Measurements from ENCODE around the gene SLC6A8. TPM values are rescaled to one million over a fixed set of nuclear protein-coding genes. Genes with fewer than 3 reads are reported as not detected.

SLC6A8 gene
- total and polyA plus RNA-seq, 4 experiments from 2014 or later = 0.11 to 1.4 (median 0.53) TPM

DNA sequence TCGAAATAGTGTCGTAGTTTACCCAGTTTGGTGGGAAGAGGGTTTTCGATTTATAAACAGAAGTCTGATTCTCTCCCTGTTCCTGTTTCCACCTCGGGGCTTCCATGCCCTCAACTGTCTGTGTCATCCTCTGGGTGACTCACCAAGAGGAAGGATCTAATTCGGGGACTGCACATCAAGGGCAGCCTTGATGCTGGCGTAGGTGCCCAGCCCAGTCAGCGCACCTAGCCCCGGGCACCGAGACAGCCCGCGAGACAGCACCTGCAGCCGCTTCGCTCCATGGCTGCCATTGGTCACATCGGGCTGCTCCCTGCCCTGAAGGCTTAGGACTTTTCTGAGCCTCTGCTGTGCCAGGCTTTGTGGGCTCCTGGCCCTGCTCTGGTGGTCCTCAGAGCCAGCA lies 44.7 kb downstream of the SLC6A8 start:
- Mint-ChIP-seq H3K9me3 (peaks cover 0 to 5% (median 0%) of the 10 kb centered on the region in 8 donors), H3K4me3 (no peak overlapping the region), H3K4me1 (peaks cover 14 to 31% (median 23%) of the 10 kb centered on the region in 4 donors), H3K27ac (peak overlapping the region in 1 of 7 donors; percentile 29), H3K36me3 (peaks cover 15 to 17% of the 10 kb centered on the region in 2 donors), H3K27me3 (no peaks in the 10 kb centered on the region)
- ChIA-PET POLR2A (ENCODE audit: partially characterized antibody) (no interaction called here), CTCF (ENCODE audit: partially characterized antibody) (no interaction called here)
- intact Hi-C loops (cut with micrococcal nuclease) = no loop called here
- Histone ChIP-seq H3K27ac (ENCODE audit: low read depth, low read length) (no peak overlapping the region), H3K36me3 (ENCODE audit: insufficient read depth, low read length) (no peaks in the 10 kb centered on the region), H3K9me3 (ENCODE audit: control insufficient read depth in 1 of 2, low read length in 2 of 2) (no peaks in the 10 kb centered on the region), H3K27me3 (ENCODE audit: insufficient read depth, low read length) (no peaks in the 10 kb centered on the region), H3K4me3 (ENCODE audit: low read length in 2 of 2) (no peak overlapping the region), H3K4me1 (ENCODE audit: insufficient read depth, low read length) (peaks cover 16% of the 10 kb centered on the region)
- no peak for DNase-seq

DNA sequence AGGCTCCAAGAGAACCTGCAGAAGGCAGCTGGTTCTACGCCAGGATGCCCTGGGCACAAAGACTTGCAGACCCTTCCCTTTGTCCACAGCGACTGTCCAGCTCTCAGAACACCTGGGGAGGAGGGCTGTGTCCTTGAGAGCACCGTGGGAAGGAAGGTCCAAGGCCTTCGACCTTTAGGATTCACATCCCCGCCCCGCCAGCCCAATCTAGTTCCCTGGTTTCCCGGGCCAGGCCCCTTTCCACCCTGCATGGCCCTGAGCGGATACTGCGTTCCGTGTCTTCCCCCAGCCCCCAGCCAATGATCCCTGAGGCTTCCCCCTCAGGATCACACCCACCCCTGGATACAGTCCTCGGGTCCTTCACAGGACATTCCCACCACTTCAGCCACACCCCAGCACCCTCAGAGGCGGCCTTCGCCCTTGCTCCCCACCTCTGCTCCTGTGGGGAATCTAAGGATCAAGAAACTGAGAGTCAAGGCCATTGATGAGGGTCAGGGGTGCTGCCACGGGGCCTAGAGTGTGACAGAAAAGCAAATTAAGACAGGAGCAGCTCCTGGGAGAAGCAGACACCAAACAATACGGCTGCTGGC lies 46.0 kb downstream of the SLC6A8 start:
- Mint-ChIP-seq H3K4me3 (no peak overlapping the region), H3K9me3 (peaks cover 0 to 5% (median 0%) of the 10 kb centered on the region in 8 donors), H3K4me1 (peaks cover 12 to 26% (median 18%) of the 10 kb centered on the region in 4 donors), H3K27me3 (no peaks in the 10 kb centered on the region), H3K36me3 (peaks cover 15 to 17% of the 10 kb centered on the region in 2 donors), H3K27ac (no peak overlapping the region)
- DNase-seq = no peak
- CTCF ChIA-PET (ENCODE audit: partially characterized antibody) = no interaction called here
- Histone ChIP-seq H3K27ac (ENCODE audit: low read depth, low read length) (no peak overlapping the region), H3K4me3 (ENCODE audit: low read length in 2 of 2) (no peak overlapping the region), H3K27me3 (ENCODE audit: insufficient read depth, low read length) (no peaks in the 10 kb centered on the region), H3K9me3 (ENCODE audit: control insufficient read depth in 1 of 2, low read length in 2 of 2) (no peaks in the 10 kb centered on the region), H3K36me3 (ENCODE audit: insufficient read depth, low read length) (no peaks in the 10 kb centered on the region), H3K4me1 (ENCODE audit: insufficient read depth, low read length) (peaks cover 9% of the 10 kb centered on the region)
- POLR2A ChIA-PET (ENCODE audit: partially characterized antibody) = no interaction called here
- intact Hi-C loops (cut with micrococcal nuclease) = no loop called here

DNA sequence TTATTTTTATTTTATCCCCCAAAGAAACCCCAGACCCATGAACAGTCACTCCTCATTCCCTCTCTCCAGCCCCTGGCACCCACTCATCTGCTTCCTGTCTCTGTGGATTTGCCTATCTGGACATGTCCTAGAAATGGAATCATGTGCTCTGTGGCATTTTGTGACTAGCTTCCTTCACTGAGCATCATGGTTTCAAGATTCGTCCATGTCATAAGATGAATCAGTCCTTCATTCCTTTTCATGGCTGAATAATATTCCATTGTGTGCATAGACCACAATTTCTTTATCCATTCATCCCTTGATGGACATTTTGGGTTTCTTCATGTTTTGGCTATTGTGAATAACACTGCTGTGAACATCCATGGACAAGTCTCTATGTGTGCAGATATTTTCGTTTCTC lies 47.1 kb downstream of the SLC6A8 start:
- ChIA-PET CTCF (ENCODE audit: partially characterized antibody) (no interaction called here), POLR2A (ENCODE audit: partially characterized antibody) (interaction anchor here (1.6 kb wide), 1 partner anchor 9 kb away, joined by 5 read pairs; no protein-coding TSS in a partner anchor)
- Histone ChIP-seq H3K4me3 (ENCODE audit: low read length in 2 of 2) (no peak overlapping the region), H3K27me3 (ENCODE audit: insufficient read depth, low read length) (no peaks in the 10 kb centered on the region), H3K27ac (ENCODE audit: low read depth, low read length) (no peak overlapping the region), H3K4me1 (ENCODE audit: insufficient read depth, low read length) (peaks cover 15% of the 10 kb centered on the region), H3K36me3 (ENCODE audit: insufficient read depth, low read length) (no peaks in the 10 kb centered on the region), H3K9me3 (ENCODE audit: control insufficient read depth in 1 of 2, low read length in 2 of 2) (no peaks in the 10 kb centered on the region)
- DNase-seq = no peak
- peak overlapping the region in 1 of 8 donors; percentile 17 for H3K4me3 Mint-ChIP-seq
- intact Hi-C loops (cut with micrococcal nuclease) = no loop called here
- peaks cover 15 to 17% of the 10 kb centered on the region in 2 donors for H3K36me3 Mint-ChIP-seq
- H3K27ac Mint-ChIP-seq = peak overlapping the region in 2 of 7 donors; percentile 2 to 82
- H3K4me1 Mint-ChIP-seq = peaks cover 12 to 37% (median 19%) of the 10 kb centered on the region in 4 donors
- H3K27me3 Mint-ChIP-seq = no peaks in the 10 kb centered on the region
- H3K9me3 Mint-ChIP-seq = peaks cover 0 to 5% (median 0%) of the 10 kb centered on the region in 8 donors

DNA sequence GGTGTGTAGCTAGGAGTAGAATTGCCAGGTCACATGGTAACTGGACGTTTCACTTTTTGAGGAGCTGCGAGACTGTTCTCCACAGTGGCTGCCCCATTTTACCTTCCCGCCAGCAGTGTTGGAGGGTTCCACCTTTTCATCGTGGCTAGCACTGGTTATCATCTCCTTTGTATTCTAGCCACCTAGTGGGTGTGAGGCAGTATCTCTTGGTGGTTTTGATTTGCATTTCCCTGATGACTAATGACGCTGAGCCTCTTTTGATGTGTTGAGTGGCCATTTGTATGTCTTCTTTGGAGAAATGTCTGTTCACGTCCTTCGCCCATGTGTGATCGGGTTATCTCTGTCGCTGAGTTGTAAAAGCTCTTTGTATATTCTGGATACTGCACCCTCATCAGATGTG lies 47.5 kb downstream of the SLC6A8 start:
- peaks cover 15 to 17% of the 10 kb centered on the region in 2 donors for H3K36me3 Mint-ChIP-seq
- H3K9me3 Mint-ChIP-seq = peaks cover 0 to 5% (median 0%) of the 10 kb centered on the region in 8 donors
- Histone ChIP-seq H3K9me3 (ENCODE audit: control insufficient read depth in 1 of 2, low read length in 2 of 2) (no peaks in the 10 kb centered on the region), H3K27me3 (ENCODE audit: insufficient read depth, low read length) (no peaks in the 10 kb centered on the region), H3K36me3 (ENCODE audit: insufficient read depth, low read length) (no peaks in the 10 kb centered on the region), H3K27ac (ENCODE audit: low read depth, low read length) (no peak overlapping the region), H3K4me3 (ENCODE audit: low read length in 2 of 2) (no peak overlapping the region), H3K4me1 (ENCODE audit: insufficient read depth, low read length) (peaks cover 19% of the 10 kb centered on the region)
- intact Hi-C loops (cut with micrococcal nuclease) = no loop called here
- peak overlapping the region in 3 of 8 donors; percentile 1 to 17 (median 1) for H3K4me3 Mint-ChIP-seq
- H3K27ac Mint-ChIP-seq = peak overlapping the region in 4 of 7 donors; percentile 2 to 82 (median 40)
- peak in 4 of 5 donors; percentile 33 to 57 (median 42) for DNase-seq
- ChIA-PET CTCF (ENCODE audit: partially characterized antibody) (no interaction called here), POLR2A (ENCODE audit: partially characterized antibody) (interaction anchor here (1.6 kb wide), 1 partner anchor 9 kb away, joined by 5 read pairs; no protein-coding TSS in a partner anchor)
- H3K4me1 Mint-ChIP-seq = peaks cover 14 to 41% (median 22%) of the 10 kb centered on the region in 4 donors
- H3K27me3 Mint-ChIP-seq = no peaks in the 10 kb centered on the region

GRCh38 chrX:153736071-153736820 lies 48.5 kb downstream of the SLC6A8 start:
- no peak for DNase-seq
- Histone ChIP-seq H3K4me3 (ENCODE audit: low read length in 2 of 2) (no peak overlapping the region), H3K9me3 (ENCODE audit: control insufficient read depth in 1 of 2, low read length in 2 of 2) (no peaks in the 10 kb centered on the region), H3K36me3 (ENCODE audit: insufficient read depth, low read length) (no peaks in the 10 kb centered on the region), H3K27me3 (ENCODE audit: insufficient read depth, low read length) (no peaks in the 10 kb centered on the region), H3K4me1 (ENCODE audit: insufficient read depth, low read length) (peaks cover 21% of the 10 kb centered on the region), H3K27ac (ENCODE audit: low read depth, low read length) (no peak overlapping the region)
- Mint-ChIP-seq H3K27me3 (no peaks in the 10 kb centered on the region), H3K27ac (peak overlapping the region in 1 of 7 donors; percentile 24), H3K4me1 (peaks cover 15 to 47% (median 21%) of the 10 kb centered on the region in 4 donors), H3K36me3 (peaks cover 11 to 16% of the 10 kb centered on the region in 2 donors), H3K4me3 (no peak overlapping the region), H3K9me3 (peaks cover 0 to 5% (median 0%) of the 10 kb centered on the region in 8 donors)
- CTCF ChIA-PET (ENCODE audit: partially characterized antibody) = no interaction called here
- intact Hi-C loops (cut with micrococcal nuclease) = no loop called here
- POLR2A ChIA-PET (ENCODE audit: partially characterized antibody) = interaction anchor here (1.6 kb wide), 1 partner anchor 10 kb away, joined by 5 read pairs; no protein-coding TSS in a partner anchor

DNA sequence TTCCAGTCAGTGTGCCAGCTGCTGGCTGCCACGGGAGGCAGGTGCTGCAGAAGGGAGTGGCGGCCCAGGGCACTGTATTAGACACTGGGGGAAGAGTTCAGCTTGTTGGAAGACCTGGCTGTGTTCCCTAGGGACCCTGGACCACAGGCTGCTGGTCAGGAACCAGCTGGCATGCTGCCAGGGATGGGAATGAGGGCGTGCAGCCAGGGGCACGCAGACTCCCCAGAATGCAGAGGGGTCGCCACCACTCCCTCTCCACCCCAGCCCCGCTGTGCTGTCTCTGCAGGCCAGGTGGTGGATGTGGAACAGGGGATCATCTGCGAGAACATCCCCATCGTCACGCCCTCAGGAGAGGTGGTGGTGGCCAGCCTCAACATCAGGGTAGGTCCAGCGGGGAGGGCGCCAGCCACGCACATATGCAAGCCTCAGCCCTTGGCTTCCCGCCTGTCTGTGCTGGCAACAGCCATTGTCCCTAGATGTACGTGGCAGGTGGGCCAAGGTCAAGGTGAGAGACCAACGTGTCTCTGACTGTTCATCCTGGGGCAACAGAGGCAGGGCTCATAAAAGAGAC lies 49.2 kb downstream of the SLC6A8 start:
- H3K9me3 ChIP-seq (ENCODE audit: control insufficient read depth in 1 of 2, low read length in 2 of 2) = no peaks in the 10 kb centered on the region
- H3K4me1 Mint-ChIP-seq = peaks cover 14 to 42% (median 19%) of the 10 kb centered on the region in 4 donors
- ChIA-PET POLR2A (ENCODE audit: partially characterized antibody) (no interaction called here), CTCF (ENCODE audit: partially characterized antibody) (interaction anchor here (0.5 kb wide), 1 partner anchor 1222 kb away, joined by 3 read pairs; no protein-coding TSS in a partner anchor)
- no peak for DNase-seq
- H3K27me3 Mint-ChIP-seq = no peaks in the 10 kb centered on the region
- intact Hi-C loops (cut with micrococcal nuclease) = no loop called here
- no peak overlapping the region for H3K4me3 ChIP-seq (ENCODE audit: low read length in 2 of 2)
- H3K9me3 Mint-ChIP-seq = peaks cover 0 to under 1% (median 0%) of the 10 kb centered on the region in 8 donors
- no peaks in the 10 kb centered on the region for H3K36me3 ChIP-seq (ENCODE audit: insufficient read depth, low read length)
- no peaks in the 10 kb centered on the region for H3K27me3 ChIP-seq (ENCODE audit: insufficient read depth, low read length)
- H3K4me3 Mint-ChIP-seq = no peak overlapping the region
- H3K27ac Mint-ChIP-seq = no peak overlapping the region
- H3K27ac ChIP-seq (ENCODE audit: low read depth, low read length) = no peak overlapping the region
- H3K4me1 ChIP-seq (ENCODE audit: insufficient read depth, low read length) = peaks cover 21% of the 10 kb centered on the region
- H3K36me3 Mint-ChIP-seq = peaks cover 8 to 9% of the 10 kb centered on the region in 2 donors

GRCh38 chrX:153738056-153738605 lies 50.4 kb downstream of the SLC6A8 start:
- Histone ChIP-seq H3K36me3 (ENCODE audit: insufficient read depth, low read length) (no peaks in the 10 kb centered on the region), H3K9me3 (ENCODE audit: control insufficient read depth in 1 of 2, low read length in 2 of 2) (no peaks in the 10 kb centered on the region), H3K4me1 (ENCODE audit: insufficient read depth, low read length) (peaks cover 21% of the 10 kb centered on the region), H3K27me3 (ENCODE audit: insufficient read depth, low read length) (no peaks in the 10 kb centered on the region), H3K27ac (ENCODE audit: low read depth, low read length) (no peak overlapping the region), H3K4me3 (ENCODE audit: low read length in 2 of 2) (no peak overlapping the region)
- peaks cover 14 to 38% (median 19%) of the 10 kb centered on the region in 4 donors for H3K4me1 Mint-ChIP-seq
- peak overlapping the region in 1 of 7 donors; percentile 51 for H3K27ac Mint-ChIP-seq
- ChIA-PET POLR2A (ENCODE audit: partially characterized antibody) (no interaction called here), CTCF (ENCODE audit: partially characterized antibody) (interaction anchor here (1.1 kb wide), 1 partner anchor 209 kb away, joined by 3 read pairs; no protein-coding TSS in a partner anchor)
- H3K4me3 Mint-ChIP-seq = no peak overlapping the region
- intact Hi-C loops (cut with micrococcal nuclease) = no loop called here
- no peaks in the 10 kb centered on the region for H3K27me3 Mint-ChIP-seq
- H3K9me3 Mint-ChIP-seq = no peaks in the 10 kb centered on the region
- H3K36me3 Mint-ChIP-seq = peaks cover 5 to 8% of the 10 kb centered on the region in 2 donors
- DNase-seq = no peak
